ENCODE data around the gene PILRA.

DNA sequence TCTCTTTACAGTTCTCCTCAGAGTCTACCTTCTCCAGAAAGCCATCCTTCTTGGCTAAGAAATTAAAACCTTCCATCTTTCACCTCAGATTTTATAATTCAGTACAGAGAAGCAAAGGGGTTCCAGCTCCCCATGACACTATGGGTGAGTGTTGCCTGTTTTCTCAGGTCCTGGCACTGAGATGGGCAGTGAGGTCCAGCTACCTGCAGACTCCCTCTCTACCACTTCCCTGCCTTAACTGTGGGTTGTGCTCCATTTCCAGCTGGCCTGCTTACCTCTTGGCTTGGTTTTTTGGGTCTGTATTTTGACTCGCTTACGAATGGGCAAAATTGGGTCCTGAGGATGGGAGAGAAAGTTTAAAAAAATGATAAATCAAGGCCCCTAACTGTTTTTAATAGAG lies 29.0 kb downstream of the PILRA start:
- TF ChIP-seq, protein P1, sequence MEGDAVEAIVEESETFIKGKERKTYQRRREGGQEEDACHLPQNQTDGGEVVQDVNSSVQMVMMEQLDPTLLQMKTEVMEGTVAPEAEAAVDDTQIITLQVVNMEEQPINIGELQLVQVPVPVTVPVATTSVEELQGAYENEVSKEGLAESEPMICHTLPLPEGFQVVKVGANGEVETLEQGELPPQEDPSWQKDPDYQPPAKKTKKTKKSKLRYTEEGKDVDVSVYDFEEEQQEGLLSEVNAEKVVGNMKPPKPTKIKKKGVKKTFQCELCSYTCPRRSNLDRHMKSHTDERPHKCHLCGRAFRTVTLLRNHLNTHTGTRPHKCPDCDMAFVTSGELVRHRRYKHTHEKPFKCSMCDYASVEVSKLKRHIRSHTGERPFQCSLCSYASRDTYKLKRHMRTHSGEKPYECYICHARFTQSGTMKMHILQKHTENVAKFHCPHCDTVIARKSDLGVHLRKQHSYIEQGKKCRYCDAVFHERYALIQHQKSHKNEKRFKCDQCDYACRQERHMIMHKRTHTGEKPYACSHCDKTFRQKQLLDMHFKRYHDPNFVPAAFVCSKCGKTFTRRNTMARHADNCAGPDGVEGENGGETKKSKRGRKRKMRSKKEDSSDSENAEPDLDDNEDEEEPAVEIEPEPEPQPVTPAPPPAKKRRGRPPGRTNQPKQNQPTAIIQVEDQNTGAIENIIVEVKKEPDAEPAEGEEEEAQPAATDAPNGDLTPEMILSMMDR (IDR thresholded peaks at IDR 0.05): no peak
- TF ChIP-seq POLR2A (IDR thresholded peaks at IDR 0.05): no peak
